CD8-positive, alpha-beta memory T cell (primary cell): ENCODE data around the gene TAS2R4. TPM values are rescaled to one million over a fixed set of nuclear protein-coding genes. Genes with fewer than 3 reads are reported as not detected.
A peak's percentile ranks its signal among the peaks of the same experiment; 100 is the strongest.
"Not testable (repeated sequence)": the region's sequence is repeated elsewhere in the genome, so short reads cannot be mapped to it uniquely, and the experiment has no call there.

ENCODE experiments used
- CTCF ChIA-PET: fragments of 350-600 bp; sonication (Branson Sonifier 250); formaldehyde crosslinking; loops from one replicate; lab custom pipeline; 2021; ENCODE audit warnings: antibody characterized with exemption; lab: Charles Lee
- POLR2A ChIA-PET: fragments of 350-600 bp; sonication (Branson Sonifier 250); formaldehyde crosslinking; loops from one replicate; lab custom pipeline; 2021; ENCODE audit warnings: antibody characterized with exemption; lab: Charles Lee
- DNase-seq, 5 donors: peaks; one replicate each; pipeline versions ENCODE4 v3.0.0 to v3.0.0-alpha.2; 2020 to 2022; ENCODE audit warnings: mixed read lengths in 1 of 5
- H3K27ac ChIP-seq: one replicate; pipeline ENCODE4 v1.7.0; 2013; ENCODE audit warnings: low read depth, mild to moderate bottlenecking, low read length, moderate library complexity
- H3K27me3 ChIP-seq: 2 replicates; pipeline ENCODE4 v1.7.0; 2013; ENCODE audit warnings: low read length, mild to moderate bottlenecking; ENCODE audit not compliant: insufficient read depth, poor library complexity, severe bottlenecking
- H3K36me3 ChIP-seq: 2 replicates; pipeline ENCODE4 v1.7.0; 2013; ENCODE audit warnings: mild to moderate bottlenecking, low read length, moderate library complexity; ENCODE audit not compliant: insufficient read depth
- H3K4me1 ChIP-seq: 2 replicates; pipeline ENCODE4 v1.7.0; 2013; ENCODE audit warnings: mild to moderate bottlenecking, low read length, moderate library complexity; ENCODE audit not compliant: insufficient read depth
- H3K4me3 ChIP-seq: 2 replicates; pipeline ENCODE4 v1.7.0; 2013; ENCODE audit warnings: mild to moderate bottlenecking, low read length
- H3K9me3 ChIP-seq: 2 replicates; pipeline ENCODE4 v1.7.0; 2013; ENCODE audit warnings: mild to moderate bottlenecking, low read length
- H3K27ac Mint-ChIP-seq, 8 donors: one replicate each; pipeline ENCODE4 v1.8.0; 2020 to 2021; ENCODE audit warnings: mixed read lengths in 8 of 8, mild to moderate bottlenecking in 6 of 8, inconsistent platforms in 3 of 8, moderate library complexity in 3 of 8
- H3K27me3 Mint-ChIP-seq, 2 donors: one replicate each; pipeline ENCODE4 v1.8.0; 2020 to 2021; ENCODE audit warnings: mixed read lengths in 2 of 2, mild to moderate bottlenecking in 1 of 2, moderate library complexity in 1 of 2
- H3K36me3 Mint-ChIP-seq, 3 donors: one replicate each; pipeline ENCODE4 v1.8.0; 2020 to 2021; ENCODE audit warnings: mixed read lengths in 3 of 3, inconsistent platforms in 1 of 3, mild to moderate bottlenecking in 1 of 3
- H3K4me1 Mint-ChIP-seq, 3 donors: one replicate each; pipeline ENCODE4 v1.8.0; 2020 to 2021; ENCODE audit warnings: mixed read lengths in 3 of 3, inconsistent platforms in 1 of 3, mild to moderate bottlenecking in 1 of 3
- H3K4me3 Mint-ChIP-seq, 7 donors: one replicate each; pipeline ENCODE4 v1.8.0; 2020 to 2021; ENCODE audit warnings: mixed read lengths in 7 of 7, mild to moderate bottlenecking in 6 of 7, moderate library complexity in 4 of 7, inconsistent platforms in 2 of 7
- H3K9me3 Mint-ChIP-seq, 5 donors: one replicate each; pipeline ENCODE4 v1.8.0; 2020 to 2022; ENCODE audit warnings: mixed read lengths in 5 of 5, mild to moderate bottlenecking in 3 of 5, moderate library complexity in 2 of 5, inconsistent platforms in 1 of 5
- polyA plus RNA-seq: library from polyadenylated mRNA; unstranded; fragments of 300-500 nt; fragmentation: Illumina TruSeq; gene quantifications from one replicate; pipeline ENCODE4 v1.2.3, GENCODE V29; 2021
- total RNA-seq, 2 experiments: library from RNA; stranded (reverse); gene quantifications; one replicate each; pipeline ENCODE4 v1.2.3, GENCODE V29; 2021

TAS2R4 gene
- total and polyA plus RNA-seq, 3 experiments from 2014 or later, result 0.62 to 0.92 TPM; not detected in 1

DNA sequence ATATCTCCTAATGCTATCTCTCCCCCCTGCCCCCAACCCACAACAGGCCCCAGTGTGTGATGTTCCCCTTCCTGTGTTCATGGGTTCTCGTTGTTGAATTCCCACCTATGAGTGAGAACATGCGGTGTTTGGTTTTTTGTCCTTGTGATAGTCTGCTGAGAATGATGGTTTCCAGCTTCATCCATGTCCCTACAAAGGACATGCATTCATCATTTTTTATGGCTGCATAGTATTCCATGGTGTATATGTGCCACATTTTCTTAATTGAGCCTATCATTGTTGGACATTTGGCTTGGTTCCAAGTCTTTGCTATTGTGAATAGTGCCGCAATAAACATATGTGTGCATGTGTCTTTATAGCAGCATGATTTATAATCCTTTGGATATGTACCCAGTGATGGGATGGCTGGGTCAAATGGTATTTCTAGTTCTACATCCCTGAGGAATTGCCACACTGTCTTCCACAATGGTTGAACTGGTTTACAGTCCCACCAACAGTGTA, 6.3 kb upstream of the TAS2R4 start:
- POLR2A ChIA-PET, H3K9me3 Mint-ChIP-seq, H3K4me1 ChIP-seq, H3K36me3 ChIP-seq, H3K27me3 ChIP-seq, H3K27ac Mint-ChIP-seq, DNase-seq, H3K27me3 Mint-ChIP-seq, CTCF ChIA-PET, H3K4me3 Mint-ChIP-seq, H3K4me3 ChIP-seq, H3K9me3 ChIP-seq, H3K27ac ChIP-seq: not testable (repeated sequence)
- Mint-ChIP-seq H3K4me1 (peaks cover 3 to 15% (median 15%) of the 10 kb centered on the region in 3 donors), H3K36me3 (peaks cover 12 to 46% (median 22%) of the 10 kb centered on the region in 3 donors)

DNA sequence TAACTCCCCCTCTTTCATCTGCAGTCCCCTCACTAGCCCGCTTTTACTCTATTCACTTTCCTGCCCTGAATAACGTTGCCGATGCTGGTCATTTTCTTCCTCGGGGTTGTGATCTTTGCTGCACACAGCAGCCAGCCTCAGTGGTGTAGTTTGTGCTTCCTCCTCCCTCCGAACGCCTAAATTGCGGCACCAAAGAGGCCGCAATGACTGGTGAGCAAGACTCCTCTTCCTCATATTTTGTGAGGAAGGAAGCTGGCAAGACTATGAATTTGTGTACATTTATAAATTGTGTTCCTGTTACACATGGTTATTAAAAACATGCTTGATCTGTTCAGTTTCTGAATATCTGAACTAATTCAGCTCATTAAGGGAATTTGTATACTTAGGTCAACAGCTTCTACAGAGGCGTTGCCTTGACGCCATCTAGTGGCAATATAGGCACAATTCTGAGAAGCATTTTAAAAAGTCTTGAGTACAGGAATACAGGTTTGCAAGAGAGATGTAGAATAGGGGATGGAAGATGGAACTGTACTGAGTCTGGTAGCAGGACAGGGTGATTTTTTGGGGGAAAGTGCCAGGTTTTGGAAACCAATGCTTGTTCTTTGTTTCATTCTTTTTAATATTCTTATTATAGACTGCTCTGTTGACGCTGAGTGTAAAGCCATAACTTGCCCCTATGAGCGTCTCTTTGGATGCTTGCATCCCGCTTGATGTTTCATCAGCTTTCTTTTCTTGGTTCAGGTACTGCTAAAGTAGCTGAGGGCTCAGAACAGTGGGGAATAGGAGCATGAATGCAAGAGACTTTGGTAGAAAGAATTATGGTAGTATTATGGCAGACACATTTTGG, 9.5 kb downstream of the TAS2R4 start:
- CTCF ChIA-PET, result interaction anchor here (0.7 to 5.3 kb wide), 8 partner anchors 9 to 169 kb away, joined by 3 to 39 read pairs (median 3); partner anchors contain the start of genes SSBP1 and TAS2R4

DNA sequence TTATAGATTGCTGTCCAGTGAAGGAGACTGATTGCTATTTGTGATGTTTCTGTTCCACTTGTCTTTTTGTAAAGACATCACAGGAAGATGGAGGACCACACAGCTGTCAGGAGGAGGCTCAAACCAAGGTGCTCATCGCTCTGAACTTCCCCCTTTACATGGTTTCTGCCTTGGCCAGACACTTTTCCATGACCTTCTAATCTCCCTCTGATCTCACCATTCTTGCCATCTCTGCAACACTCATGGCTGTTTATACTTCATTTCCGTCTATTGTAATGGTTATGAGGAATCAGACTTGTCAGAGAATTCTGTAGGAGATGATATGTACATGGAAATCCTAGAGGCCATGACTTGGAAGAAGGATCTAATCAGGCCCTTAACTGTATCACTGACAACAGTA, 11.8 kb downstream of the TAS2R4 start:
- Histone ChIP-seq H3K4me3 (no peak overlapping the region), H3K27ac (no peak overlapping the region), H3K36me3 (peaks cover 5% of the 10 kb centered on the region), H3K9me3 (no peaks in the 10 kb centered on the region), H3K27me3 (no peaks in the 10 kb centered on the region), H3K4me1 (no peaks in the 10 kb centered on the region)
- DNase-seq, result no peak
- Mint-ChIP-seq H3K4me1 (peaks cover 0 to 3% (median 0%) of the 10 kb centered on the region in 3 donors), H3K27me3 (no peaks in the 10 kb centered on the region), H3K4me3 (no peak overlapping the region), H3K36me3 (peaks cover 0 to 43% (median 6%) of the 10 kb centered on the region in 3 donors), H3K27ac (no peak overlapping the region), H3K9me3 (no peaks in the 10 kb centered on the region)
- POLR2A ChIA-PET, result no interaction called here
- CTCF ChIA-PET, result no interaction called here

More for the DNA sequence above, 9.5 kb downstream of the TAS2R4 start:
- Mint-ChIP-seq H3K27me3 (no peaks in the 10 kb centered on the region), H3K27ac (peak overlapping the region in 1 of 8 donors; percentile 13), H3K4me3 (no peak overlapping the region), H3K4me1 (peaks cover 0 to 3% (median 0%) of the 10 kb centered on the region in 3 donors), H3K9me3 (no peaks in the 10 kb centered on the region), H3K36me3 (peaks cover 0 to 39% (median 3%) of the 10 kb centered on the region in 3 donors)
- POLR2A ChIA-PET, result no interaction called here
- DNase-seq, result peak in 2 of 5 donors; percentile 21 to 32
- Histone ChIP-seq H3K27me3 (no peaks in the 10 kb centered on the region), H3K27ac (no peak overlapping the region), H3K36me3 (peaks cover 5% of the 10 kb centered on the region), H3K9me3 (no peaks in the 10 kb centered on the region), H3K4me1 (no peaks in the 10 kb centered on the region), H3K4me3 (no peak overlapping the region)

DNA sequence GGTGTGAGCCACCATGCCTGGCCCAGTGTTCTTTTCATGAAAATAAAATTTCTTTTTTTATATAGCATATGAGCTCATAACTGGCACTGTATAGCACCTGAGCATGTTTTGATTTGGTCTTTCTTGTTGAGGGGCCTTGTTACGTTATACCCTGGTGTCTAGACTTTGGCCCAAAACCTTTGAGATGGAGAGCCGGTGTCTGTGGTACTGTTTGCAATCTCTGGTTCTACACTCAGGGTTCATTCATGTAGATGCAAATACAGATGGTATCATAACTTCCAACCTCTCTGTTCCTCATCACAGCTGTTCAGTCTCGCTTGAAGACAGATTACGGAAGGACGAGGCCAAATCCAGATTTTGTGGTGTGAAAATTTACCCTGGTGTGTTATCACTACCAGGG, 13.4 kb downstream of the TAS2R4 start, which contains the start of gene TAS2R5:
TAS2R5 (plus strand) TSS at position 301 of the 400 bp plus-strand sequence. CDS start 145 bp downstream, outside the sequence.
- DNase-seq, result no peak
- peaks cover 0 to 49% (median 12%) of the 10 kb centered on the region in 3 donors for H3K36me3 Mint-ChIP-seq
- CTCF ChIA-PET, result no interaction called here
- no peaks in the 10 kb centered on the region for H3K27me3 ChIP-seq
- H3K36me3 ChIP-seq, result peaks cover 5% of the 10 kb centered on the region
- no peaks in the 10 kb centered on the region for H3K27me3 Mint-ChIP-seq
- H3K4me3 ChIP-seq, result no peak within 1 kb of the TSS
- H3K4me1 ChIP-seq, result no peaks in the 10 kb centered on the region
- peaks cover 0 to 3% (median 0%) of the 10 kb centered on the region in 3 donors for H3K4me1 Mint-ChIP-seq
- no peak within 1 kb of the TSS for H3K27ac ChIP-seq
- no peak within 1 kb of the TSS for H3K4me3 Mint-ChIP-seq
- no peaks in the 10 kb centered on the region for H3K9me3 Mint-ChIP-seq
- POLR2A ChIA-PET, result no interaction called here
- no peaks in the 10 kb centered on the region for H3K9me3 ChIP-seq
- no peak within 1 kb of the TSS for H3K27ac Mint-ChIP-seq

DNA sequence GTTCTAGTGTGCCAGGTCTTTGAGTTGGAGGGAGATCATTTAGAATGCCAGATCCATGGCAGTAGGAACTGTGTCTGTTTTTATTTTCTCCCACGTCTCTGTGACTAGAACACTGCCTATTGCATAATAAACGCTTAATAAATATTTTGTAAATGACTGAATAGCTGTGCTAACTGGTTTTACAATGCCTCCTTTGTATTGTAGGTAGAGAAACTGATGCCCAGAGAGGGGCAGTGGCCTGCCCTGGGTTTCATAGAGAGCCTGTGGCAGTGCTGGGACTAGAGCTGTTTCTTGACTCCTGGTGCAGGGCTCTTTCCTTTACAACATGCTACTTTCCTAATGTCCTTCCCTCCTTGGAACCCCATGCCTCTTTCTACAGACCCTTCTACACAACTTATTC, 16.1 kb downstream of the TAS2R4 start:
- Mint-ChIP-seq H3K4me3 (no peak overlapping the region), H3K36me3 (peaks cover 7 to 50% (median 15%) of the 10 kb centered on the region in 3 donors), H3K27me3 (no peaks in the 10 kb centered on the region), H3K9me3 (no peaks in the 10 kb centered on the region), H3K27ac (peak overlapping the region in 2 of 8 donors; percentile 10 to 15), H3K4me1 (no peaks in the 10 kb centered on the region)
- Histone ChIP-seq H3K27me3 (no peaks in the 10 kb centered on the region), H3K27ac (no peak overlapping the region), H3K9me3 (no peaks in the 10 kb centered on the region), H3K4me3 (no peak overlapping the region), H3K4me1 (no peaks in the 10 kb centered on the region), H3K36me3 (peaks cover 5% of the 10 kb centered on the region)
- ChIA-PET POLR2A (no interaction called here), CTCF (no interaction called here)
- no peak for DNase-seq

DNA sequence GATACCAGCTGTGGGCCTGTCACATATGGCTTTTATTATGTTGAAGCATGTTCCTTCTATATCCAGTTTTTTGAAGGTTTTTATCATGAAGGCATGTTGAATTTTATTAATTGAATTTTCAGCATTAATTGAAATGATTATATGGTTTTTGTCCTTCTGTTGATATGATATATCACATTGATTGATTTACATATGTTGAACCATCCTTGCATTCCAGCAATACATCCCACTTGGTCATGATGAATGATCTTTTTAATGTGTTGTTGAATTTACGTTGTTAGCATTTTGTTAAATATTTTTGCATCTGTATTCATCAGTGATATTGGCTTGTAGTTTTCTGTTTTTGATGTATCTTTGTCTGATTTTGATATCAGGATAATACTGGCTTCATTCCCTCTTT, 43.6 kb downstream of the TAS2R4 start:
- Mint-ChIP-seq H3K4me3 (no peak overlapping the region), H3K27ac (no peak overlapping the region), H3K9me3 (peaks cover 55 to 71% (median 67%) of the 10 kb centered on the region in 5 donors), H3K27me3 (no peaks in the 10 kb centered on the region), H3K36me3 (peaks cover 10 to 77% (median 47%) of the 10 kb centered on the region in 3 donors), H3K4me1 (no peaks in the 10 kb centered on the region)
- H3K4me3 ChIP-seq, result no peak overlapping the region
- H3K4me1 ChIP-seq, result no peaks in the 10 kb centered on the region
- ChIA-PET POLR2A (no interaction called here), CTCF (no interaction called here)
- no peak for DNase-seq
- no peaks in the 10 kb centered on the region for H3K36me3 ChIP-seq
- H3K9me3 ChIP-seq, result no peaks in the 10 kb centered on the region
- no peak overlapping the region for H3K27ac ChIP-seq
- no peaks in the 10 kb centered on the region for H3K27me3 ChIP-seq

DNA sequence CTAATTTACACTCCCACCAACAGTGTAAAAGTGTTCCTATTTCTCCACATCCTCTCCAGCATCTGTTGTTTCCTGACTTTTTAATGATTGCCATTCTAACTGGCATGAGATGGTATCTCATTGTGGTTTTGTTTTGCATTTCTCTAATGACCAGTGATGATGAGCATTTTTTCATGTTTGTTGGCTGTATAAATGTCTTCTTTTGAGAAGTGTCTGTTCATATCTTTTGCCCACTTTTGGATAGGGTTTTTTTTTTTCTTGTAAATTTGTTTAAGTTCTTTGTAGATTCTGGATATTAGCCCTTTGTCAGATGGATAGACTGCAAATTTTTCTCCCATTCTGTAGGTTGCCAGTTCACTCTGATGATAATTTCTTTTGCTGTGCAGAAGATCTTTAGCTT, 46.0 kb downstream of the TAS2R4 start:
- H3K27me3 ChIP-seq, H3K4me3 ChIP-seq, H3K27ac ChIP-seq, H3K36me3 ChIP-seq, H3K4me1 ChIP-seq, H3K27ac Mint-ChIP-seq, H3K4me3 Mint-ChIP-seq, DNase-seq, CTCF ChIA-PET, POLR2A ChIA-PET, H3K4me1 Mint-ChIP-seq, H3K9me3 ChIP-seq, H3K27me3 Mint-ChIP-seq: not testable (repeated sequence)
- Mint-ChIP-seq H3K9me3 (peaks cover 55 to 72% (median 59%) of the 10 kb centered on the region in 5 donors), H3K36me3 (peaks cover 12 to 71% (median 47%) of the 10 kb centered on the region in 3 donors)
